Measurements from ENCODE around the gene CNP. TPM values are rescaled to one million over a fixed set of nuclear protein-coding genes. Genes with fewer than 3 reads are reported as not detected.

CNP gene
- total and polyA plus RNA-seq, 10 of the 15 experiments (the other 5 are each of a cell fraction or from before 2014, with no cell fraction given) = 1.8 to 60.7 (median 31.4) TPM

DNA sequence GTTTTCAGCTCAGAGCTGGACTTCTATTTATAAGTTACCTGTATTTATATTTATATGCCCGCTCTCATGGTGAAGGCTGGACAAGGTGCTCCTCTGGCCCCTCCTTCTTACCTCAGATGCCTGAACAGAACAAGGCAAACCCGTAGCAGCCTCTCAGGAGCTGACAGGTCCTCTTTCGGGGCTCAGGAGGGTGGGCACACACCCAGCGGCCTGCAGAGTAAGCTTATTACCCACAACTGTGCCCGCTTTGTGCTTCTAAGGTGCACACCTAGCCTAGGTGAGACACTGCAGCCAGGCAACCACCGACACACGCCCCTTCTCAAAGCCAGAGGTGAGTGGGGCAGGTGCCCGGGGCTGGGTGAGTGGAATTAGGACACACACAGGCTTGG lies 58.6 kb downstream of the CNP start:
- DNase-seq (ENCODE audit: low read depth, low spot score) = no peak
- ChIA-PET POLR2A (interaction anchor here (0.6 to 1.5 kb wide), 5 partner anchors 11 to 288 kb away, joined by 3 to 12 read pairs (median 4); partner anchors contain the start of gene DHX58), SMC1A (ENCODE audit: uncharacterized antibody, unreplicated experiment) (interaction anchor here (0.8 to 2.7 kb wide), 18 partner anchors 12 to 378 kb away, joined by 3 to 16 read pairs (median 4); partner anchors contain the start of genes DHX58, KCNH4 and STAT3), CTCF (interaction anchor here (0.6 to 10.1 kb wide), 28 partner anchors 9 to 250 kb away, joined by 3 to 83 read pairs (median 6); partner anchors contain the start of genes CNP, DHX58, DNAJC7 and KCNH4), RAD21 (ENCODE audit: unreplicated experiment) (interaction anchor here (1.2 to 2.9 kb wide), 5 partner anchors 9 to 156 kb away, joined by 3 to 17 read pairs (median 5); partner anchors contain the start of gene DHX58)
- Histone ChIP-seq H4K20me1 (ENCODE audit: control insufficient read depth, insufficient read depth) (no peaks in the 10 kb centered on the region), H2AFZ (ENCODE audit: control insufficient read depth, low read depth, low read length) (no peak overlapping the region), H3K27me3 (replicated peaks in 1 of 2; ENCODE audit: control insufficient read depth in 2 of 2, insufficient read depth in 2 of 2, low read length in 1 of 2) (no peaks in the 10 kb centered on the region), H3K4me2 (ENCODE audit: control insufficient read depth, insufficient read depth) (peak overlapping the region; percentile 65), H3K9ac (ENCODE audit: control insufficient read depth, insufficient read depth, low read length) (no peak overlapping the region; the same call in 1 of the 2 replicates), H3K79me2 (ENCODE audit: control insufficient read depth, insufficient read depth, low read length) (peaks cover 13% of the 10 kb centered on the region), H3K9me3 (replicated peaks; ENCODE audit: control insufficient read depth, insufficient read depth, low read length) (no peaks in the 10 kb centered on the region), H3K27ac (ENCODE audit: control insufficient read depth, insufficient read depth) (peak overlapping the region; percentile 58; the same call in 1 of the 2 replicates), H3K4me1 (ENCODE audit: control insufficient read depth, insufficient read depth, low read length) (peaks cover 20% of the 10 kb centered on the region), H3K4me3 (no peak overlapping the region), H3K36me3 (ENCODE audit: control insufficient read depth in 2 of 2, insufficient read depth in 2 of 2, low read length in 1 of 2) (peaks cover 0 to 13% of the 10 kb centered on the region in 2 experiments; a peak in 2 of 4 replicates)
- intact Hi-C loops (cut with micrococcal nuclease; ENCODE audit: unreplicated experiment) (loop anchor here (1.0 to 5.0 kb wide), 3 partner anchors 37 to 91 kb away; no protein-coding TSS in a partner anchor), in situ Hi-C loops (cut with MboI) (no loop called here)
- ATAC-seq = no peak; the same call in 2 of the 3 replicates
- 51% methylated on average over 8 of the region's 8 CpGs for WGBS (ENCODE audit: insufficient coverage, insufficient replicate concordance, low lambda C conversion rate, missing lambda C conversion rate)
- TF ChIP-seq, protein P1, sequence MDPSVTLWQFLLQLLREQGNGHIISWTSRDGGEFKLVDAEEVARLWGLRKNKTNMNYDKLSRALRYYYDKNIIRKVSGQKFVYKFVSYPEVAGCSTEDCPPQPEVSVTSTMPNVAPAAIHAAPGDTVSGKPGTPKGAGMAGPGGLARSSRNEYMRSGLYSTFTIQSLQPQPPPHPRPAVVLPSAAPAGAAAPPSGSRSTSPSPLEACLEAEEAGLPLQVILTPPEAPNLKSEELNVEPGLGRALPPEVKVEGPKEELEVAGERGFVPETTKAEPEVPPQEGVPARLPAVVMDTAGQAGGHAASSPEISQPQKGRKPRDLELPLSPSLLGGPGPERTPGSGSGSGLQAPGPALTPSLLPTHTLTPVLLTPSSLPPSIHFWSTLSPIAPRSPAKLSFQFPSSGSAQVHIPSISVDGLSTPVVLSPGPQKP (IDR thresholded peaks at IDR 0.05; ENCODE audit: low read depth, low read length) = no peak
- TF ChIP-seq RCOR1 (conservative IDR thresholded peaks at IDR 0.05; ENCODE audit: low read depth, low read length) (no peak), NBN (IDR thresholded peaks at IDR 0.05) (no peak), RAD51 (IDR thresholded peaks at IDR 0.05) (no peak), TAF1 (IDR thresholded peaks at IDR 0.05; ENCODE audit: borderline replicate concordance, low read depth, low read length) (no peak), SIX5 (IDR thresholded peaks at IDR 0.05; ENCODE audit: low read depth, low read length, severe bottlenecking) (no peak), POLR2A (IDR thresholded peaks at IDR 0.05; ENCODE audit: low read depth, low read length) (0 out of 2 replicates have a peak, but pooled peaks have one; percentile 11), SMARCA5 (IDR thresholded peaks at IDR 0.05) (no peak), BHLHE40 (IDR thresholded peaks at IDR 0.05; ENCODE audit: borderline replicate concordance in 1 of 2, low read depth in 2 of 2, low read length in 1 of 2) (0 out of 4 replicates have a peak, but pooled peaks of 1 of the 2 experiments have one; percentile 2), JUND (IDR thresholded peaks at IDR 0.05; ENCODE audit: low read depth, low read length) (no peak), HDAC2 (IDR thresholded peaks at IDR 0.05) (no peak), CHD2 (IDR thresholded peaks at IDR 0.05; ENCODE audit: borderline replicate concordance, low read depth, low read length) (no peak), LARP7 (IDR thresholded peaks at IDR 0.05) (0 out of 2 replicates have a peak, but pooled peaks have one; percentile 30), RUNX3 (IDR thresholded peaks at IDR 0.05; ENCODE audit: low read length) (no peak)
- TF ChIP-seq, protein P2, sequence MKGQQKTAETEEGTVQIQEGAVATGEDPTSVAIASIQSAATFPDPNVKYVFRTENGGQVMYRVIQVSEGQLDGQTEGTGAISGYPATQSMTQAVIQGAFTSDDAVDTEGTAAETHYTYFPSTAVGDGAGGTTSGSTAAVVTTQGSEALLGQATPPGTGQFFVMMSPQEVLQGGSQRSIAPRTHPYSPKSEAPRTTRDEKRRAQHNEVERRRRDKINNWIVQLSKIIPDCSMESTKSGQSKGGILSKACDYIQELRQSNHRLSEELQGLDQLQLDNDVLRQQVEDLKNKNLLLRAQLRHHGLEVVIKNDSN (IDR thresholded peaks at IDR 0.05; ENCODE audit: borderline replicate concordance, extremely low read length, insufficient read depth, low read depth, low read length) = no peak
- BruUV-seq (replicated peaks) = no TSS peak
- FAIRE-seq = no peak
